Measurements from ENCODE around the gene OPCML. TPM values are rescaled to one million over a fixed set of nuclear protein-coding genes. Genes with fewer than 3 reads are reported as not detected.

Gene OPCML
- total RNA-seq, 5 donors from 2014 or later (not counting 1 experiment from before 2014, with no cell fraction given): not detected

DNA sequence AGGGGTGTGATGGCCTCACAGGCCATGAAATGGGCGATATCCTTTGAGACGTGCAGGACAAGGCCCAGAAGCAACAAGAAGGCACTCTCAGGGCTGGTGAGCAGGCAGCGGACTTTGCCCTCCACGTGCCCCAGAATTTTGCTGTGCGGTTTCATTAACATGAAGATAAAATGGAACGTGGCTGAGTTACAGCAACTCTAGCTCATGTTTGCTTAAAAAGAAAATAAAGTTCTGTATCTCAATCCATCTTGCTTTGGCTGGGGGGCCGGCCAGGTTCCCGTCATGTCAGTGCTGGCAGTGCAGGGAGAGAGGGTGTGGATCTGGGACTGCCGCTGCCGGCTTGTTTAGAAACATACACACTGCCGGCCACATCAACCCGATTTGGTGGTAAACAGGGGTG, 370.1 kb downstream of the OPCML start:
- 88% methylated on average over 10 of the region's 12 CpGs for WGBS (ENCODE audit: insufficient coverage)
- H3K36me3 Mint-ChIP-seq: no peaks in the 10 kb centered on the region

DNA sequence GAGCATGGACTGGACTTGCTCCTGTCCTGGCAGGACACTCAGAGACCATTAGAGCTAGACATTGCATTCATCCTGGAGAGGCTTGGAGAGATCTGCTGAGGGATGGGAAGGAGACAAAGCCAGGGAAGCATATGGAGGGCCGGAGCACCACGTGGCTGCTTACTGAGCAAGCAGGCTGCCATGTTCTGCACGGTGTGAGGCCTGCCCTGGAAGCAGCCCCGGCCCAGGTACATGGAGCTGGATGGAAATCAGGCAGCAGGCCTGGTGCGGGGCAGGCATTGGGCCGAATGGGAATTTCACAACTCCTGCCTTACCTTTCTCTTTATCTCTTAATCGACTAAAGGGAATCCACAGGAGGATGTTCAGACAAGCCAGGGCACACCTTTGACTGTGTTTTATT, 371.5 kb downstream of the OPCML start:
- no peak for DNase-seq
- Mint-ChIP-seq H3K9me3 (peaks cover 0 to 2% (median 0%) of the 10 kb centered on the region in 3 donors), H3K27ac (no peak overlapping the region), H3K4me1 (no peaks in the 10 kb centered on the region), H3K27me3 (peaks cover 3 to 7% of the 10 kb centered on the region in 2 donors), H3K36me3 (no peaks in the 10 kb centered on the region), H3K4me3 (no peak overlapping the region)
- no peaks in the 10 kb centered on the region for H3K4me1 ChIP-seq (ENCODE audit: control insufficient read depth in 1 of 2, extremely low read depth in 1 of 2, insufficient read depth in 2 of 2, low read length in 2 of 2)
- ChIA-PET CTCF (no interaction called here), POLR2A (no interaction called here)
- no peak overlapping the region for H3K27ac ChIP-seq (ENCODE audit: low read length)
- ATAC-seq (replicated peaks in 1 of 4): no peak
- no peak overlapping the region for H3K4me3 ChIP-seq (ENCODE audit: control insufficient read depth in 1 of 2, extremely low read depth in 1 of 2, low read length in 1 of 2)
- H3K9me3 ChIP-seq: no peaks in the 10 kb centered on the region
- no peaks in the 10 kb centered on the region for H3K36me3 ChIP-seq (ENCODE audit: control insufficient read depth in 2 of 2, extremely low read depth in 1 of 2, insufficient read depth in 1 of 2, low read length in 1 of 2)
- 59% methylated on average over 3 of the region's 7 CpGs for WGBS (ENCODE audit: insufficient coverage)
- H3K27me3 ChIP-seq (replicated peaks in 1 of 2; ENCODE audit: control insufficient read depth in 2 of 2, extremely low read depth in 1 of 2, insufficient read depth in 2 of 2, low read length in 1 of 2): peaks cover 0 to 2% of the 10 kb centered on the region in 2 experiments

More for the DNA sequence above, 370.1 kb downstream of the OPCML start:
- ChIA-PET POLR2A (no interaction called here), CTCF (interaction anchor here in 1 of 2 donors (0.6 kb wide), 1 partner anchor 18 kb away, joined by 4 read pairs; no protein-coding TSS in a partner anchor)
- Histone ChIP-seq H3K4me1 (ENCODE audit: control insufficient read depth in 1 of 2, extremely low read depth in 1 of 2, insufficient read depth in 2 of 2, low read length in 2 of 2) (no peaks in the 10 kb centered on the region), H3K9me3 (no peaks in the 10 kb centered on the region), H3K4me3 (ENCODE audit: control insufficient read depth in 1 of 2, extremely low read depth in 1 of 2, low read length in 1 of 2) (no peak overlapping the region), H3K36me3 (ENCODE audit: control insufficient read depth in 2 of 2, extremely low read depth in 1 of 2, insufficient read depth in 1 of 2, low read length in 1 of 2) (no peaks in the 10 kb centered on the region), H3K27ac (ENCODE audit: low read length) (no peak overlapping the region), H3K27me3 (replicated peaks in 1 of 2; ENCODE audit: control insufficient read depth in 2 of 2, extremely low read depth in 1 of 2, insufficient read depth in 2 of 2, low read length in 1 of 2) (peaks cover 0 to 2% of the 10 kb centered on the region in 2 experiments)
- DNase-seq (no peak), ATAC-seq (replicated peaks in 1 of 4) (no peak)
- Mint-ChIP-seq H3K4me3 (no peak overlapping the region), H3K9me3 (no peaks in the 10 kb centered on the region), H3K4me1 (no peaks in the 10 kb centered on the region), H3K27ac (no peak overlapping the region), H3K27me3 (peaks cover 4 to 5% of the 10 kb centered on the region in 2 donors)

DNA sequence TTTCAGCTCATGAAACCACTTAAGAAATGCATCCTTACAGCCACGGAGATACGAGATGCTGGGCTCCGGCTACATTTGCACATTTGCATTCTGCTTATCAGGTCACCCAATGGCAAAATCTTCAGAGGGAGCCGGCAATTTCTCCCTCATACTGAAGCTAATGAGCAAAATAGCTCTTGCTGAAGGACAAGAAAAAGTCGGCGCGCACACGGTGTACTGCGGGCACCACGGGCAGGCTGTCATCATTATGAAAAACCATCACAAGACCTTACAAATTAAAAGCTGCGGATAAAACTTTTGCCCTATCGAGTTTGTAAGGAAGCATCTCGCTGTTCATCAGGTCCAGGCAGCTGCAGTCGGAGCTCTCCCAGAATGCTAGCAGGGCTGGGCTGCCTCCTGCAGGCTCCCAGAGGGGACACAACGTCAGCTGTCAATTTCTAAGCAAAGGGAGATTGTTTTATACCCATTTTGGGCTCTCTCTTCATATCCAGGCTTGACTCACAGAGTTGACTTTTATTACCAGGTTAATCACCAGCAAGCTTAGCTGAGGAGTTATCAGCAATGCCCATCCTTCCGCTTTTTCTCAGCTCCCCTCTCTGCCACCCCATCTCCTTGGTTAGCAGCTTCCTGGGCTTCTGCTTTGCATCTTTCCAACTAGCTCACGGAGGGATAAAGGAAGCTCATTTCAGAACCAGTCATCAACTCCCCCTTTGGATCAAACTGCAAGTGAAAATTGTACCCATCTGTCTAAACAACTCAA, 375.1 kb downstream of the OPCML start:
- ChIA-PET CTCF (interaction anchor here in 1 of 2 donors (0.5 kb wide), 1 partner anchor 11 kb away, joined by 8 read pairs; no protein-coding TSS in a partner anchor), POLR2A (no interaction called here)
- no peak overlapping the region for H3K4me3 ChIP-seq (ENCODE audit: control insufficient read depth in 1 of 2, extremely low read depth in 1 of 2, low read length in 1 of 2)
- H3K4me1 Mint-ChIP-seq: no peaks in the 10 kb centered on the region
- no peak overlapping the region for H3K27ac Mint-ChIP-seq
- H3K9me3 Mint-ChIP-seq: peaks cover 0 to 5% (median 0%) of the 10 kb centered on the region in 3 donors
- no peaks in the 10 kb centered on the region for H3K4me1 ChIP-seq (ENCODE audit: control insufficient read depth in 1 of 2, extremely low read depth in 1 of 2, insufficient read depth in 2 of 2, low read length in 2 of 2)
- no peaks in the 10 kb centered on the region for H3K36me3 ChIP-seq (ENCODE audit: control insufficient read depth in 2 of 2, extremely low read depth in 1 of 2, insufficient read depth in 1 of 2, low read length in 1 of 2)
- ATAC-seq (replicated peaks in 1 of 4): no peak
- no peaks in the 10 kb centered on the region for H3K9me3 ChIP-seq
- no peak overlapping the region for H3K4me3 Mint-ChIP-seq
- H3K27ac ChIP-seq (ENCODE audit: low read length): no peak overlapping the region
- peaks cover 4 to 9% of the 10 kb centered on the region in 2 donors for H3K27me3 Mint-ChIP-seq
- no peak for DNase-seq
- WGBS (ENCODE audit: insufficient coverage): 58% methylated on average over 13 of the region's 17 CpGs
- H3K36me3 Mint-ChIP-seq: no peaks in the 10 kb centered on the region
- H3K27me3 ChIP-seq (replicated peaks in 1 of 2; ENCODE audit: control insufficient read depth in 2 of 2, extremely low read depth in 1 of 2, insufficient read depth in 2 of 2, low read length in 1 of 2): peaks cover 0 to 11% of the 10 kb centered on the region in 2 experiments

DNA sequence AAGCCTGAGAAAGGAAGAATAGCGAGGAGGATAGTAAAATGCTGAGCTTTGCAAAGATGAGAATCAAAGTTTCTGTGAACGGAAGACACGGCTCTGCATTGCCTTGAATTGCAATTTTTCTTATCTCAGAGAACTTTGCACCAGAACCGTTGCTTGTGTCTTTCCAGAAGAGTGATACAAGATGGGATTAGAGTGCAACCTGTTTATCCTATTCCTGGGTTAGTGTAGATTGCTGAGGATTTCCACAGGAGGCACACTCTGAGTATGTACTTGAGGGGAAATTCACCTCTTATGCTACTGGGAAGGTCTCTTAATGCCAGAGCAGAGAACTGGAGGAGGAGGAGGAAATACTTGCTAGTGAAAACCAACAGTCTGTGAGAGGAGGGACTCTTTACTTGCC, 377.5 kb downstream of the OPCML start:
- no peak for ATAC-seq (replicated peaks in 1 of 4)
- H3K4me1 ChIP-seq (ENCODE audit: control insufficient read depth in 1 of 2, extremely low read depth in 1 of 2, insufficient read depth in 2 of 2, low read length in 2 of 2): no peaks in the 10 kb centered on the region
- no peaks in the 10 kb centered on the region for H3K36me3 ChIP-seq (ENCODE audit: control insufficient read depth in 2 of 2, extremely low read depth in 1 of 2, insufficient read depth in 1 of 2, low read length in 1 of 2)
- H3K4me3 ChIP-seq (ENCODE audit: control insufficient read depth in 1 of 2, extremely low read depth in 1 of 2, low read length in 1 of 2): no peak overlapping the region
- no peak overlapping the region for H3K27ac ChIP-seq (ENCODE audit: low read length)
- Mint-ChIP-seq H3K9me3 (peaks cover 0 to 5% (median 0%) of the 10 kb centered on the region in 3 donors), H3K4me1 (no peaks in the 10 kb centered on the region), H3K27ac (no peak overlapping the region), H3K27me3 (peaks cover 4 to 9% of the 10 kb centered on the region in 2 donors), H3K36me3 (no peaks in the 10 kb centered on the region), H3K4me3 (no peak overlapping the region)
- peaks cover 0 to 11% of the 10 kb centered on the region in 2 experiments for H3K27me3 ChIP-seq (replicated peaks in 1 of 2; ENCODE audit: control insufficient read depth in 2 of 2, extremely low read depth in 1 of 2, insufficient read depth in 2 of 2, low read length in 1 of 2)
- 59% methylated on average over 3 of the region's 4 CpGs for WGBS (ENCODE audit: insufficient coverage)
- ChIA-PET CTCF (no interaction called here), POLR2A (no interaction called here)
- no peaks in the 10 kb centered on the region for H3K9me3 ChIP-seq
- no peak for DNase-seq

DNA sequence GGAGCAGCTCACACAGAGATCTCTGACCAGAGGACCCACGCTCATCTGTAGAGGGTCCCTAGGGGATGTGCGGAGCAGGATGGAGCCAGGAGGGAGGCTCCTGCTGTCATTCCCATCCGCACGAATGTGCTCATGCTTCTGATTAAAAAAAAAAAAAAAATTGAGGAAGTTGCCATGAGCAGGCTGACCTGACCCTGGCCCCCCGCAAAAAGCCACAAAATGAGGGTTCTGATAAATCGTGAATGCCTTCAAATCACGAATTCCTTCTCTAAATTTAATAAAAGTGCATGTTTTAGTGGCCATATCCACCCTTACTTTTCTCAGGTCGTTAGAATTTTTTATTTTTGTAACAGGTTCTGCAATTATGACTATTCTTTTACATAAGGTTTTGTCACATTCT, 378.2 kb downstream of the OPCML start:
- H3K9me3 Mint-ChIP-seq: peaks cover 0 to 5% (median 0%) of the 10 kb centered on the region in 3 donors
- H3K4me3 ChIP-seq (ENCODE audit: control insufficient read depth in 1 of 2, extremely low read depth in 1 of 2, low read length in 1 of 2): no peak overlapping the region
- DNase-seq (no peak), ATAC-seq (replicated peaks in 1 of 4) (no peak)
- no peaks in the 10 kb centered on the region for H3K9me3 ChIP-seq
- WGBS (ENCODE audit: insufficient coverage): 57% methylated on average over 1 of the region's 8 CpGs
- H3K27me3 Mint-ChIP-seq: peaks cover 4 to 9% of the 10 kb centered on the region in 2 donors
- POLR2A ChIA-PET: no interaction called here
- H3K27ac ChIP-seq (ENCODE audit: low read length): no peak overlapping the region
- H3K36me3 Mint-ChIP-seq: no peaks in the 10 kb centered on the region
- peaks cover 2 to 10% of the 10 kb centered on the region in 2 experiments for H3K27me3 ChIP-seq (replicated peaks in 1 of 2; ENCODE audit: control insufficient read depth in 2 of 2, extremely low read depth in 1 of 2, insufficient read depth in 2 of 2, low read length in 1 of 2)
- no peaks in the 10 kb centered on the region for H3K4me1 ChIP-seq (ENCODE audit: control insufficient read depth in 1 of 2, extremely low read depth in 1 of 2, insufficient read depth in 2 of 2, low read length in 2 of 2)
- H3K27ac Mint-ChIP-seq: no peak overlapping the region
- no peaks in the 10 kb centered on the region for H3K36me3 ChIP-seq (ENCODE audit: control insufficient read depth in 2 of 2, extremely low read depth in 1 of 2, insufficient read depth in 1 of 2, low read length in 1 of 2)
- H3K4me3 Mint-ChIP-seq: no peak overlapping the region
- no peaks in the 10 kb centered on the region for H3K4me1 Mint-ChIP-seq
- CTCF ChIA-PET: no interaction called here

DNA sequence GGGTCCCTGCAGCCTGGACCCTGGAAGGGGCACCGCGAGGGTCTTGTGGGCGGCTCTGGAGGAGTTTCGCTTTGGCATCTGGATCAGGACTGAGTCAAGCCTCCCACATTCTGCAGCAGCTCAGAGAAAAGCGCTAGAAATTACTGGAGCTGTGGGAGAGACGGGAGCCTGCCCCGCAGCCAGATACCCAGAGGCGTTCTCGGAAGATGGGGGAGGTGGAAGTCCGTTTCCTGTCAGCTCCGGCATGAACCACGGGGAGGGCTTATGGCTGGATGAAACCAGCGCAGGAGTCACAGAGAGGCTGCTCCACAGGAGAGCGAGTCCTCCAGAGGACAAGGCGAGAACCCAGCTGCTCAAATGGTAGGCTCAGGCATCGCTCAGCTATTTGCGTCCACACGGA, 379.3 kb downstream of the OPCML start:
- Mint-ChIP-seq H3K27me3 (peaks cover 4 to 8% of the 10 kb centered on the region in 2 donors), H3K4me3 (no peak overlapping the region), H3K4me1 (no peaks in the 10 kb centered on the region), H3K36me3 (no peaks in the 10 kb centered on the region), H3K9me3 (peaks cover 0 to 5% (median 0%) of the 10 kb centered on the region in 3 donors), H3K27ac (no peak overlapping the region)
- no peak overlapping the region for H3K4me3 ChIP-seq (ENCODE audit: control insufficient read depth in 1 of 2, extremely low read depth in 1 of 2, low read length in 1 of 2)
- no peaks in the 10 kb centered on the region for H3K36me3 ChIP-seq (ENCODE audit: control insufficient read depth in 2 of 2, extremely low read depth in 1 of 2, insufficient read depth in 1 of 2, low read length in 1 of 2)
- DNase-seq (no peak), ATAC-seq (replicated peaks in 1 of 4) (no peak)
- WGBS (ENCODE audit: insufficient coverage): 71% methylated on average over 12 of the region's 18 CpGs
- H3K27ac ChIP-seq (ENCODE audit: low read length): no peak overlapping the region
- H3K4me1 ChIP-seq (ENCODE audit: control insufficient read depth in 1 of 2, extremely low read depth in 1 of 2, insufficient read depth in 2 of 2, low read length in 2 of 2): no peaks in the 10 kb centered on the region
- ChIA-PET POLR2A (no interaction called here), CTCF (no interaction called here)
- H3K9me3 ChIP-seq: no peaks in the 10 kb centered on the region
- peaks cover 2 to 10% of the 10 kb centered on the region in 2 experiments for H3K27me3 ChIP-seq (replicated peaks in 1 of 2; ENCODE audit: control insufficient read depth in 2 of 2, extremely low read depth in 1 of 2, insufficient read depth in 2 of 2, low read length in 1 of 2)
